Regular cardiac myocyte (primary cell): ENCODE results near the gene NHLH2. TPM values are rescaled to one million over a fixed set of nuclear protein-coding genes. Genes with fewer than 3 reads are reported as not detected.

Source experiments
- total RNA-seq: library from RNA; depleted of rRNA; stranded (reverse); fragments of >200 nt; gene quantifications from 2 replicates; pipeline ENCODE4 v1.2.3, GENCODE V29; 2014

NHLH2 gene
- total RNA-seq, result under 0.01 TPM in 1 of 2 replicates, not detected in the other

GRCh38 chr1:115840605-115841460, at the start of gene NHLH2:
NHLH2 (minus strand) TSS chr1:115841126; CDS start chr1:115838372, 2,754 bp downstream.

Other genes with a start within 250 kb of the NHLH2 start
- 7.6 and 10.4 TPM in 2 replicates for gene VANGL1, start 199.2 kb downstream of the NHLH2 start, total RNA-seq
- gene CASQ2, start 72.4 kb downstream of the NHLH2 start, total RNA-seq, result under 0.01 and 1.4 TPM in 2 replicates
- 1.3 and 10.1 TPM in 2 replicates for gene SLC22A15, start 135.4 kb upstream of the NHLH2 start, total RNA-seq